CD14-positive monocyte (primary cell): Measurements from ENCODE around the gene CBR3. TPM values are rescaled to one million over a fixed set of nuclear protein-coding genes. Genes with fewer than 3 reads are reported as not detected.
A peak's percentile ranks its signal among the peaks of the same experiment; 100 is the strongest.

Experiments used
- DNase-seq, 3 donors: peaks; one replicate each; pipeline ENCODE4 v3.0.0-alpha.2; 2011 to 2022
- H2AFZ ChIP-seq: 2 replicates; pipeline ENCODE4 v1.6.0; 2012; ENCODE audit warnings: mild to moderate bottlenecking, low read depth, low read length, inconsistent platforms; ENCODE audit not compliant: insufficient read depth, poor library complexity, severe bottlenecking
- H3K27ac ChIP-seq, 2 donors: 1 replicate in 1 of 2; 2 replicates in 1 of 2; pipeline ENCODE4 v1.5.1; 2012 to 2013; ENCODE audit warnings: low read length in 2 of 2, control low read depth in 1 of 2, inconsistent platforms in 1 of 2, low read depth in 1 of 2, mild to moderate bottlenecking in 1 of 2
- H3K27me3 ChIP-seq, 2 donors: one replicate each; pipeline versions ENCODE4 v1.6.0 to v1.6.1; 2011 to 2013; ENCODE audit warnings: low read length in 2 of 2; ENCODE audit not compliant: control insufficient read depth in 2 of 2, insufficient read depth in 2 of 2
- H3K36me3 ChIP-seq, 2 donors: replicated peaks in 1 of 2; 1 replicate in 1 of 2; 2 replicates in 1 of 2; pipeline versions ENCODE4 v1.5.1 to v1.6.1; 2012 to 2013; ENCODE audit warnings: low read length in 2 of 2, control low read depth in 1 of 2, inconsistent platforms in 1 of 2, mild to moderate bottlenecking in 1 of 2; ENCODE audit not compliant: insufficient read depth in 2 of 2, control insufficient read depth in 1 of 2
- H3K4me1 ChIP-seq, 2 donors: 1 replicate in 1 of 2; 2 replicates in 1 of 2; pipeline versions ENCODE4 v1.5.1 to v1.6.1; 2012 to 2013; ENCODE audit warnings: low read length in 2 of 2, control low read depth in 1 of 2, inconsistent platforms in 1 of 2, mild to moderate bottlenecking in 1 of 2, moderate library complexity in 1 of 2; ENCODE audit not compliant: insufficient read depth in 2 of 2, control insufficient read depth in 1 of 2
- H3K4me2 ChIP-seq: replicated peaks from 2 replicates; pipeline ENCODE3; 2012; ENCODE audit warnings: low read length, moderate library complexity, mild to moderate bottlenecking; ENCODE audit not compliant: poor library complexity, severe bottlenecking; ENCODE audit errors: extremely low read depth
- H3K4me3 ChIP-seq, 3 experiments: fragments of 200-600 bp in 1 of 3; sonication (generic) in 1 of 3; replicated peaks in 1 of 3; 1 replicate in 2 of 3; 2 replicates in 1 of 3; pipeline ENCODE4 v1.5.1; 2011 to 2013; ENCODE audit warnings: low read length in 3 of 3, mild to moderate bottlenecking in 3 of 3, control low read depth in 2 of 3, low read depth in 2 of 3, inconsistent platforms in 1 of 3, moderate library complexity in 1 of 3
- H3K79me2 ChIP-seq: 2 replicates; pipeline ENCODE4 v1.6.0; 2012; ENCODE audit warnings: mild to moderate bottlenecking, control low read depth, inconsistent platforms, low read length, moderate library complexity; ENCODE audit not compliant: insufficient read depth
- H3K9ac ChIP-seq: 2 replicates; pipeline ENCODE4 v1.6.0; 2017; ENCODE audit warnings: low read length, mild to moderate bottlenecking; ENCODE audit not compliant: insufficient read depth, poor library complexity, severe bottlenecking
- H3K9me3 ChIP-seq, 2 donors: replicated peaks in 1 of 2; 1 replicate in 1 of 2; 2 replicates in 1 of 2; pipeline versions ENCODE4 v1.5.1 to v1.6.1; 2012 to 2013; ENCODE audit warnings: low read length in 2 of 2, control low read depth in 1 of 2; ENCODE audit not compliant: control insufficient read depth in 1 of 2, insufficient read depth in 1 of 2
- H4K20me1 ChIP-seq: 2 replicates; pipeline ENCODE4 v1.6.0; 2012; ENCODE audit warnings: mild to moderate bottlenecking, low read length, control low read depth, moderate library complexity; ENCODE audit not compliant: insufficient read depth
- H3K27ac Mint-ChIP-seq, 7 donors: one replicate each; pipeline ENCODE4 v1.8.0; 2020; ENCODE audit warnings: mild to moderate bottlenecking in 7 of 7, mixed read lengths in 7 of 7, moderate library complexity in 6 of 7, inconsistent platforms in 2 of 7
- H3K27me3 Mint-ChIP-seq, 3 donors: one replicate each; pipeline ENCODE4 v1.8.0; 2021 to 2022; ENCODE audit warnings: low read depth in 3 of 3, mild to moderate bottlenecking in 3 of 3, mixed read lengths in 3 of 3, moderate library complexity in 3 of 3, inconsistent platforms in 1 of 3
- H3K36me3 Mint-ChIP-seq, 2 donors: one replicate each; pipeline ENCODE4 v1.8.0; 2020; ENCODE audit warnings: mixed read lengths in 2 of 2, inconsistent platforms in 1 of 2, mild to moderate bottlenecking in 1 of 2
- H3K4me1 Mint-ChIP-seq: one replicate; pipeline ENCODE4 v1.8.0; 2020; ENCODE audit warnings: mild to moderate bottlenecking, mixed read lengths
- H3K4me3 Mint-ChIP-seq, 2 donors: one replicate each; pipeline ENCODE4 v1.8.0; 2020; ENCODE audit warnings: mild to moderate bottlenecking in 2 of 2, mixed read lengths in 2 of 2, moderate library complexity in 1 of 2
- H3K9me3 Mint-ChIP-seq, 7 donors: one replicate each; pipeline ENCODE4 v1.8.0; 2020 to 2022; ENCODE audit warnings: mixed read lengths in 7 of 7, mild to moderate bottlenecking in 6 of 7, moderate library complexity in 6 of 7, inconsistent platforms in 2 of 7
- CTCF ChIP-seq: fragments of 200-600 bp; IDR thresholded peaks from one replicate; pipeline ENCODE4 v1.8.0; 2022; ENCODE audit warnings: antibody characterized with exemption, mild to moderate bottlenecking
- WGBS: methylation state at CpG from one replicate; pipeline ENCODE4 v1.1.5; 2013; ENCODE audit warnings: missing lambda C conversion rate; ENCODE audit not compliant: insufficient coverage; 5-methylcytosine and 5-hydroxymethylcytosine counted together
- intact Hi-C, 2 donors: fragments of 100-400 bp; cut with micrococcal nuclease; formaldehyde crosslinking; loops; one replicate each; pipeline versions ENCODE4 v1.15.0 to v1.15.1; 2023
- polyA plus RNA-seq, 3 donors: library from polyadenylated mRNA; depleted of rRNA in 1 of 3; unstranded in 2 of 3; stranded (reverse) in 1 of 3; fragments of 300-500 nt in 2 of 3; fragments of >200 nt in 1 of 3; fragmentation: Illumina TruSeq in 2 of 3; gene quantifications; 1 replicate in 2 of 3; 2 replicates in 1 of 3; pipeline ENCODE4 v1.2.3, GENCODE V29; 2012 to 2021

The CBR3 gene
- polyA plus RNA-seq, 3 donors, result 0.32 to 0.40 TPM; not detected in 1

DNA sequence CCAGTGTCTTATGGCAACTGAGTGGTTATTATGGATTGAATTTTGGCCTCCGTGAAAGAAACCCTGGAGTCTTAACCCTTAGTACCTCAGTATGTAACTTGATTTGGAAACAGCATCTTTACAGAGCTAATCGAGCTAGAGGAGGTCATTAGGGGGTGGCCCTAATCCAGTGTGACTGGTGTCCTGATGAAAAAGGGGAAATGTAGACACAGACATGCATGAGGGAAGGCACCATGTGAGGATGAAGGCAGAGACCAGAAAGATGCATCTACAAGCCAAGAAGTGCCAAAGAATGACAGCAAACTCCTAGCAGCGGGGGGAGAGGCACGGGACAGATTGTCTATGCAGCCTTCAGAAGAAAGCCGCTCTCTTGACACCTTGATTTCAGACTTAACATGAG is 36.5 kb downstream of the CBR3 start:
- DNase-seq, result peak in 1 of 3 donors; percentile 25
- peaks cover 0 to 5% (median 0%) of the 10 kb centered on the region in 7 donors for H3K9me3 Mint-ChIP-seq
- H3K36me3 ChIP-seq, result peaks cover 9 to 51% of the 10 kb centered on the region in 2 donors
- H3K4me1 Mint-ChIP-seq, result peaks cover 58% of the 10 kb centered on the region
- no peak overlapping the region for H3K4me2 ChIP-seq
- H3K27ac ChIP-seq, result peak overlapping the region; percentile 64 to 75
- H3K27ac Mint-ChIP-seq, result peak overlapping the region; percentile 43 to 93 (median 81)
- peaks cover 47 to 60% of the 10 kb centered on the region in 2 donors for H3K36me3 Mint-ChIP-seq
- intact Hi-C loops, result no loop called here
- no peak overlapping the region for H2AFZ ChIP-seq
- H3K4me3 Mint-ChIP-seq, result no peak overlapping the region
- no peaks in the 10 kb centered on the region for H3K9me3 ChIP-seq
- no peak for TF ChIP-seq CTCF
- H3K4me1 ChIP-seq, result peaks cover 47 to 53% of the 10 kb centered on the region in 2 donors
- H4K20me1 ChIP-seq, result peaks cover 34% of the 10 kb centered on the region
- H3K9ac ChIP-seq, result no peak overlapping the region
- WGBS, result 100% methylated on average over 1 of the region's 5 CpGs
- no peaks in the 10 kb centered on the region for H3K27me3 Mint-ChIP-seq
- H3K4me3 ChIP-seq, result no peak overlapping the region
- H3K79me2 ChIP-seq, result peaks cover 58% of the 10 kb centered on the region
- no peaks in the 10 kb centered on the region for H3K27me3 ChIP-seq

GRCh38 chr21:36171741-36172331 is 37.0 kb downstream of the CBR3 start:
- peaks cover 53% of the 10 kb centered on the region for H3K4me1 Mint-ChIP-seq
- H3K4me3 ChIP-seq, result no peak overlapping the region
- no peaks in the 10 kb centered on the region for H3K9me3 ChIP-seq
- peak in 1 of 3 donors; percentile 21 for DNase-seq
- WGBS, result 56% methylated on average over 6 of the region's 9 CpGs
- no peak for TF ChIP-seq CTCF
- peaks cover 4 to 48% of the 10 kb centered on the region in 2 donors for H3K36me3 ChIP-seq
- H4K20me1 ChIP-seq, result peaks cover 31% of the 10 kb centered on the region
- H3K4me2 ChIP-seq, result peak overlapping the region; percentile 15
- H3K79me2 ChIP-seq, result peaks cover 59% of the 10 kb centered on the region
- no peak overlapping the region for H2AFZ ChIP-seq
- peak overlapping the region; percentile 74 to 93 (median 81) for H3K27ac Mint-ChIP-seq
- no peaks in the 10 kb centered on the region for H3K27me3 Mint-ChIP-seq
- H3K4me1 ChIP-seq, result peaks cover 47 to 53% of the 10 kb centered on the region in 2 donors
- intact Hi-C loops, result no loop called here
- H3K9ac ChIP-seq, result no peak overlapping the region
- H3K4me3 Mint-ChIP-seq, result peak overlapping the region in 1 of 2 donors; percentile 80
- H3K9me3 Mint-ChIP-seq, result peaks cover 0 to 3% (median 0%) of the 10 kb centered on the region in 7 donors
- peak overlapping the region; percentile 64 to 75 for H3K27ac ChIP-seq
- no peaks in the 10 kb centered on the region for H3K27me3 ChIP-seq
- peaks cover 45 to 60% of the 10 kb centered on the region in 2 donors for H3K36me3 Mint-ChIP-seq
